LNCAP (cell line): ENCODE results near the gene FHIT.

ENCODE experiments used
- CTCF ChIP-seq: fragments of 450-650 bp; IDR thresholded peaks from 2 replicates; pipeline ENCODE4 v1.5.1; 2017; ENCODE audit warnings: mild to moderate bottlenecking

Gene FHIT

GRCh38 chr3:60571511-60571910 is 679.7 kb downstream of the FHIT start:
- no peak for TF ChIP-seq CTCF

GRCh38 chr3:60557122-60557521 is 694.1 kb downstream of the FHIT start:
- TF ChIP-seq CTCF, result no peak

GRCh38 chr3:60555686-60556354 is 695.4 kb downstream of the FHIT start:
- no peak for TF ChIP-seq CTCF

GRCh38 chr3:60553144-60553543 is 698.1 kb downstream of the FHIT start:
- no peak for TF ChIP-seq CTCF

- no peak for TF ChIP-seq CTCF
Observed at GRCh38 chr3:60552581-60552980, 698.7 kb downstream of the FHIT start.

GRCh38 chr3:60551455-60552209 is 699.6 kb downstream of the FHIT start:
- no peak for TF ChIP-seq CTCF

GRCh38 chr3:60549863-60550262 is 701.4 kb downstream of the FHIT start:
- TF ChIP-seq CTCF, result no peak
